SU-DHL-6 (cell line): Measurements from ENCODE around the gene FAM171A2.
"Not testable (repeated sequence)": the region's sequence is repeated elsewhere in the genome, so short reads cannot be mapped to it uniquely, and the experiment has no call there.

Experiments
- EZH2phosphoT487 ChIP-seq: fragments of 200-600 bp; sonication (generic), shearing (Covaris generic); conservative IDR thresholded peaks from 2 replicates; pipeline ENCODE4 v1.6.1; 2018; ENCODE audit warnings: mild to moderate bottlenecking, antibody characterized with exemption, low read length, moderate library complexity, mixed read lengths
- TF ChIP-seq, protein P1 (sequence below): fragments of 200-600 bp; sonication (generic); IDR thresholded peaks from one replicate; pipeline ENCODE4 v1.5.1; 2017; ENCODE audit warnings: antibody characterized with exemption, mild to moderate bottlenecking, low read length, moderate library complexity; ENCODE audit not compliant: insufficient read depth, poor library complexity, severe bottlenecking

DNA sequence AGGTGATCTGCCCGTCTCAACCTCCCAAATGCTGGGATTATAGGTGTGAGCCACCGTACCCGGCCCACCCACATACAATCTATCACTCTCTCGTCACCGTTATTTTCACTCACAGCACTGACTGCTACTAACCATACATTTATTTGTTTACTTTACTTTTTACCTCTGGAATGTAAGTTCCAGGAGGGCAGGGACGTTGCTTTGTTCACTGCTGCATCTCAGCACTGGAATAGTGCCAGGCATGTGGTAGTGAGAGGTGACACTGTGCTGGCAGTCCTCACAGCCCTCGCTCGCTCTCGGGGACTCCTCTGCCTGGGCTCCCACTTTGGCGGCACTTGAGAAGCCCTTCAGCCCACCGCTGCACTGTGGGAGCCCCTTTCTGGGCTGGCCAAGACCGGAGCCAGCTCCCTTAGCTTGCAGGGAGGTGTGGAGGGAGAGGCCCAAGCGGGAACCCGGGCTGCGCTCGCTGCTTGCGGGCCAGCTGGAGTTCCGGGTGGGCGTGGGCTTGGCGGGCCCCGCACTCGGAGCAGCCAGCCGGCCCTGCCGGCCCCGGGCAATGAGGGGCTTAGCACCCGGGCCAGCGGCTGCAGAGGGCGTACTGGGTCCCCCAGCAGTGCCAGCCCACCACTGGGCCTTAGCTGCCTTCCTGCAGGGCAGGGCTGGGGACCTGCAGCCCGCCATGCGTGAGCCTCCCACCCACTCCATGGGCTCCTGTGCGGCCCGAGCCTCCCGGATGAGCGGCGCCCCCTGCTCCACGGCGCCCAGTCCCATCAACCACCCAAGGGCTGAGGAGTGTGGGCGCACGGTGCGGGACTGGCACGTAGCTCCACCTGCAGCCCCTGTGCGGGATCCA, 5.0 kb upstream of the FAM171A2 start:
- TF ChIP-seq, protein P1, sequence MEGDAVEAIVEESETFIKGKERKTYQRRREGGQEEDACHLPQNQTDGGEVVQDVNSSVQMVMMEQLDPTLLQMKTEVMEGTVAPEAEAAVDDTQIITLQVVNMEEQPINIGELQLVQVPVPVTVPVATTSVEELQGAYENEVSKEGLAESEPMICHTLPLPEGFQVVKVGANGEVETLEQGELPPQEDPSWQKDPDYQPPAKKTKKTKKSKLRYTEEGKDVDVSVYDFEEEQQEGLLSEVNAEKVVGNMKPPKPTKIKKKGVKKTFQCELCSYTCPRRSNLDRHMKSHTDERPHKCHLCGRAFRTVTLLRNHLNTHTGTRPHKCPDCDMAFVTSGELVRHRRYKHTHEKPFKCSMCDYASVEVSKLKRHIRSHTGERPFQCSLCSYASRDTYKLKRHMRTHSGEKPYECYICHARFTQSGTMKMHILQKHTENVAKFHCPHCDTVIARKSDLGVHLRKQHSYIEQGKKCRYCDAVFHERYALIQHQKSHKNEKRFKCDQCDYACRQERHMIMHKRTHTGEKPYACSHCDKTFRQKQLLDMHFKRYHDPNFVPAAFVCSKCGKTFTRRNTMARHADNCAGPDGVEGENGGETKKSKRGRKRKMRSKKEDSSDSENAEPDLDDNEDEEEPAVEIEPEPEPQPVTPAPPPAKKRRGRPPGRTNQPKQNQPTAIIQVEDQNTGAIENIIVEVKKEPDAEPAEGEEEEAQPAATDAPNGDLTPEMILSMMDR: not testable (repeated sequence)
- not testable (repeated sequence) for TF ChIP-seq EZH2phosphoT487
